Liver (tissue), 3 donors: Measurements from ENCODE around the gene SNX9.

Source experiments
- ATF3 ChIP-seq: IDR thresholded peaks from 2 replicates; pipeline ENCODE4 v1.6.1; 2016; ENCODE audit warnings: antibody characterized with exemption
- CTCF ChIP-seq: fragments of 150-350 bp; IDR thresholded peaks from 2 replicates; pipeline ENCODE4 v1.5.1; 2017; ENCODE audit warnings: improper control_type of control experiment, low read depth, low read length; ENCODE audit not compliant: missing input control
- EGR1 ChIP-seq, 2 donors: IDR thresholded peaks; 2 replicates each; pipeline ENCODE4 v1.6.1; 2016 to 2018; ENCODE audit warnings: antibody characterized with exemption in 2 of 2, low read depth in 2 of 2
- GABPA ChIP-seq, 2 donors: IDR thresholded peaks in 1 of 2; conservative IDR thresholded peaks in 1 of 2; 2 replicates each; pipeline ENCODE4 v1.6.1; 2016; ENCODE audit warnings: antibody characterized with exemption in 2 of 2, mild to moderate bottlenecking in 1 of 2, moderate library complexity in 1 of 2
- JUND ChIP-seq, 2 donors: IDR thresholded peaks; 2 replicates each; pipeline ENCODE4 v1.6.1; 2016; ENCODE audit warnings: antibody characterized with exemption in 2 of 2
- TAF1 ChIP-seq: conservative IDR thresholded peaks from 2 replicates; pipeline ENCODE4 v1.6.1; 2016; ENCODE audit warnings: antibody characterized with exemption, mild to moderate bottlenecking
- YY1 ChIP-seq: IDR thresholded peaks from 2 replicates; pipeline ENCODE4 v1.6.1; 2016; ENCODE audit warnings: antibody characterized with exemption, mild to moderate bottlenecking
- ZBTB33 ChIP-seq: IDR thresholded peaks from 2 replicates; pipeline ENCODE4 v1.6.1; 2016; ENCODE audit warnings: antibody characterized with exemption
- donor health status: healthy.
- donor health status: healthy.

DNA sequence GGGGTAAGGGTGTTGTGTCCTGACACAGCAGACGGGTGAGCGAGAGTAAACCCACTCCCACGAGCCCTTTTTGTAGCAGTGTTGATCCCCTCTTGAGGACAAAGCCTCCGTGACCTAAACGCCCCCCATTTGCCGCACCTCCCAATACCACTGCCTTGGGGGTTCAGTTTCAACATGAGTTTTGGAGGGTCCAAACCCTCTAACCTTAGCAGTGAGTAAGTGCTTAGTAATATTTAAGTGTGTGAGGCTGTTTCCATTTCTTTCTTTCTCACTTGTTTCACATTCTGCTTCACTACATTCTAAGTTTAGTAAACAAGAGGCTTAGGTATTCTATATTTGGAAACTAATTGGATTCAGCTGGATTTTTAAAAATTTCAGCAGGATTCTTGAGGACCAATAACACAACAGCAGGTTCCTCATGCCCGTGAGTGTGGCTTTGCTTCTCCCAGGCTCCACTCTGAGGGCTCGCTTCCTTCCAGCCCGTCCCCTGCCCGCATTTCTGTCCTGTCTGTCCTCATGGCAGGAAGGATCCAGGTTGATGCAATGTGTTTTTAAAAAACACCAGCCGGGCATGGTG lies 41.2 kb downstream of the SNX9 start:
- TF ChIP-seq CTCF = no peak
- TF ChIP-seq ZBTB33 = no peak
- no peak for TF ChIP-seq TAF1
- no peak for TF ChIP-seq GABPA (IDR thresholded peaks at IDR 0.05 in 1 of 2, conservative IDR thresholded peaks at IDR 0.05 in 1 of 2)
- TF ChIP-seq EGR1 (IDR thresholded peaks at IDR 0.05; ENCODE audit: low read depth in 2 of 2) = no peak
- no peak for TF ChIP-seq ATF3
- TF ChIP-seq JUND (IDR thresholded peaks at IDR 0.05) = no peak
- TF ChIP-seq YY1 = no peak
